ENCODE results near the gene DNAJC25. TPM values are rescaled to one million over a fixed set of nuclear protein-coding genes. Genes with fewer than 3 reads are reported as not detected.

Gene DNAJC25
- total RNA-seq, 1 donor from 2014 or later: 7.4 TPM

DNA sequence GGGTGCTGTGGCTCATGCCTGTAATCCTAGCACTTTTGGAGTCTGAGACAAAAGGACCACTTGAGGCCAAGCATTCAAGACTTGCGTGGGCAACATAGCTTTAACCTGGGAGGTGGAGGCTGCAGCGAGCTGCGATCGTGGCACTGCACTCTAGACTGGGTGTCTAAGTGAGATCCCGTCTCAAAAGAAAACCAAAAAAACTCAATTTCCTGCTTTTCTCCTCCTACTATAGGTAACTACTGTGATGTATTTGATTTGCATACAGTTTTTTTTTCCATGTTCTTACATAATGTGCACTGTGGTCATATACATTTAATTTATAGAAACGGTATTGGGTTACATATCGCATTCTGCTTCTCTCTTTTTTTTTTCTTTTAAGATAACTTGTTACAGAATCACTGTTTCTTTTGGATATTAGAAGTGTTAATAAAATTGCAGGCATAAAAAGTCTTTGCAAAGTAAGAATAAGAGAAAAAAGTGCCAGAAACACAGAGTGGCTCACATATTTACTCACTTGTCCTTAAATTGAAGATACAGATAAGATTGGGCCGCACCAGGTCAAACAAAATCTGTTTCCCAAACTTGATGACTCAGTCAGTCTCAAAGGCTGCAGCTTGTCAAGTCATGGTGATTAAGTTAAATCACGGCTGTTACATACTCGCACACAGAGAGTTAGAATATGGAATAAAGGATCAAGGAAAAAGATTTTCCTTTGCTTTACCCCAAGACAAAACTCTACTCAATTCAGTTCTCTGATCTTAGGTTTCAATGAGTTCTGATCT, 29.7 kb upstream of the DNAJC25 start:
- H3K27me3 Mint-ChIP-seq (ENCODE audit: unreplicated experiment): peaks cover 2% of the 10 kb centered on the region
- peaks cover 2% of the 10 kb centered on the region for H3K4me1 Mint-ChIP-seq (ENCODE audit: low read depth, unreplicated experiment)
- no peak for DNase-seq
- peaks cover 6% of the 10 kb centered on the region for H3K9me3 Mint-ChIP-seq (ENCODE audit: unreplicated experiment)
- TF ChIP-seq, protein P1, sequence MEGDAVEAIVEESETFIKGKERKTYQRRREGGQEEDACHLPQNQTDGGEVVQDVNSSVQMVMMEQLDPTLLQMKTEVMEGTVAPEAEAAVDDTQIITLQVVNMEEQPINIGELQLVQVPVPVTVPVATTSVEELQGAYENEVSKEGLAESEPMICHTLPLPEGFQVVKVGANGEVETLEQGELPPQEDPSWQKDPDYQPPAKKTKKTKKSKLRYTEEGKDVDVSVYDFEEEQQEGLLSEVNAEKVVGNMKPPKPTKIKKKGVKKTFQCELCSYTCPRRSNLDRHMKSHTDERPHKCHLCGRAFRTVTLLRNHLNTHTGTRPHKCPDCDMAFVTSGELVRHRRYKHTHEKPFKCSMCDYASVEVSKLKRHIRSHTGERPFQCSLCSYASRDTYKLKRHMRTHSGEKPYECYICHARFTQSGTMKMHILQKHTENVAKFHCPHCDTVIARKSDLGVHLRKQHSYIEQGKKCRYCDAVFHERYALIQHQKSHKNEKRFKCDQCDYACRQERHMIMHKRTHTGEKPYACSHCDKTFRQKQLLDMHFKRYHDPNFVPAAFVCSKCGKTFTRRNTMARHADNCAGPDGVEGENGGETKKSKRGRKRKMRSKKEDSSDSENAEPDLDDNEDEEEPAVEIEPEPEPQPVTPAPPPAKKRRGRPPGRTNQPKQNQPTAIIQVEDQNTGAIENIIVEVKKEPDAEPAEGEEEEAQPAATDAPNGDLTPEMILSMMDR (IDR thresholded peaks at IDR 0.05; ENCODE audit: partially characterized antibody, unreplicated experiment): no peak
- H3K4me3 Mint-ChIP-seq (ENCODE audit: unreplicated experiment): no peak overlapping the region
- H3K27ac Mint-ChIP-seq (ENCODE audit: unreplicated experiment): no peak overlapping the region
- H3K36me3 Mint-ChIP-seq (ENCODE audit: unreplicated experiment): no peaks in the 10 kb centered on the region

DNA sequence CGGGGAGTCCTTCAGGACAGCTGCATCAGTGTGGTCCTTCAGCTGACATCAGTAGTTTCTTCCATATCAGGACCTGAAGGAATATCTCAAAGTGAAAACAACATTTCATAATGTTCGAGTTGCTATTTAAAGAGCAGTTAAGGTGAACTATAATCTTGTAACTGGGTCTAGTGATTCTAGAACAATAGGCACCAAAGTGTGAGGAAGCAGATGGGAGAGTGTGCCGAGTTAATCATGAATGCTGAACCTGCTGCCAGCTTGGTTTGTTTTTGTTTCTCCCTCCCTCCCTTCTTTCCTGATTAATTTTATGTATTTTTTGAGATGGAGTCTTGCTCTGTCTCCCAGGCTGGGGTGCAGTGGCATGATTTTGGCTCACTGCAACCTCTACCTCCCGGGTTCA, 28.1 kb upstream of the DNAJC25 start:
- Mint-ChIP-seq H3K27ac (ENCODE audit: unreplicated experiment) (no peak overlapping the region), H3K36me3 (ENCODE audit: unreplicated experiment) (no peaks in the 10 kb centered on the region), H3K9me3 (ENCODE audit: unreplicated experiment) (peaks cover 4% of the 10 kb centered on the region), H3K27me3 (ENCODE audit: unreplicated experiment) (peaks cover 2% of the 10 kb centered on the region), H3K4me1 (ENCODE audit: low read depth, unreplicated experiment) (peaks cover 2% of the 10 kb centered on the region), H3K4me3 (ENCODE audit: unreplicated experiment) (no peak overlapping the region)
- no peak for DNase-seq
- TF ChIP-seq, protein P1 (IDR thresholded peaks at IDR 0.05; ENCODE audit: partially characterized antibody, unreplicated experiment): no peak

GRCh38 chr9:111604054-111604615, 27.0 kb upstream of the DNAJC25 start:
- H3K4me1 Mint-ChIP-seq (ENCODE audit: low read depth, unreplicated experiment): peaks cover 2% of the 10 kb centered on the region
- DNase-seq: no peak

DNA sequence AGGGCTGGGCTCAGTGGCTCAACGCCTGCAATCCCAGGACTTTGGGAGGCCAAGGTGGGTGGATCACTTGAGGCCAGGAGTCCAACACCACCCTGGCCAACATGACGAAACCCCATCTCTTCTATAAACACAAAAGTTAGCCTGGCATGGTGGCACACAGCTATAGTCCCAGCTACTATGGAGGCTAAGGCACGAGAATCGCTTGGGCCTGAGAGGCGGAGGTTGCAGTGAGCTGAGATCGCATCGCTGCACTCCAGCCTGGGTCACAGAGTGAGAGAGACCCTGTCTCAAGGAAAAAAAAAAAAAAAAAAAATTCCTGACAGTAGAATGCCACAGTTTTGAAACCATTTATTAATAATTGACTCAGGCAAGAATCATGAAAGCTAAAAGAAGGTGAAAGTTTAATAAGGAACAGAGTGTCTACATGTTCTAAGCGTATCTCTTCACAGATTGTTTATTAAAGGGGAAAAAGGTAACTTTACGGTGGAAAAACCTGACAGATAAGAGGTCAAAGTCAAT, 26.0 kb upstream of the DNAJC25 start:
- peaks cover under 1% of the 10 kb centered on the region for H3K9me3 Mint-ChIP-seq (ENCODE audit: unreplicated experiment)
- no peak overlapping the region for H3K27ac Mint-ChIP-seq (ENCODE audit: unreplicated experiment)
- H3K4me3 Mint-ChIP-seq (ENCODE audit: unreplicated experiment): no peak overlapping the region
- no peaks in the 10 kb centered on the region for H3K36me3 Mint-ChIP-seq (ENCODE audit: unreplicated experiment)
- DNase-seq: no peak
- TF ChIP-seq, protein P1 (IDR thresholded peaks at IDR 0.05; ENCODE audit: partially characterized antibody, unreplicated experiment): no peak
- peaks cover 2% of the 10 kb centered on the region for H3K4me1 Mint-ChIP-seq (ENCODE audit: low read depth, unreplicated experiment)
- peaks cover 2% of the 10 kb centered on the region for H3K27me3 Mint-ChIP-seq (ENCODE audit: unreplicated experiment)

More at GRCh38 chr9:111604054-111604615, 27.0 kb upstream of the DNAJC25 start:
- Mint-ChIP-seq H3K4me3 (ENCODE audit: unreplicated experiment) (no peak overlapping the region), H3K9me3 (ENCODE audit: unreplicated experiment) (peaks cover 4% of the 10 kb centered on the region), H3K36me3 (ENCODE audit: unreplicated experiment) (no peaks in the 10 kb centered on the region), H3K27me3 (ENCODE audit: unreplicated experiment) (peaks cover 2% of the 10 kb centered on the region), H3K27ac (ENCODE audit: unreplicated experiment) (no peak overlapping the region)
- TF ChIP-seq, protein P1 (IDR thresholded peaks at IDR 0.05; ENCODE audit: partially characterized antibody, unreplicated experiment): no peak

DNA sequence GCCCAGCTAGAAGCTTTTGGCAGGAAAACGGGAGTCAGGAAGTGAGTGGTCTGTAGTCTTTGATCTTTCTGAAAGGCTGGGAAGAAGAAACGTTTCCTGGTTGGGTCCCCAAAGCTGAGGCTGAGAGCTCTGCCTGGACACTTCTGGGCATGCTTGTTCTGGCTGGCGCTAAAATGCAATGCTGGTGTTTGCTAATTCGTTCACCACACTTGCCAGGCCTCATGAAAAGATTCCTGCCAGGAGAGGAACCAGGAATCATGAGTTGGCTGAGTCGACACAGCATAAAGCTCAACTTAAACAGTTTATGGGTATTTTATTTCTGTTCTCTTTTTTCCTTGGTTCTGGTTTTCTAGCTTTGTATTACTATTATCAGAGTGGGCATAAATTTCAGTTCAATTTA, 21.0 kb upstream of the DNAJC25 start:
- Mint-ChIP-seq H3K27me3 (ENCODE audit: unreplicated experiment) (peaks cover 4% of the 10 kb centered on the region), H3K36me3 (ENCODE audit: unreplicated experiment) (no peaks in the 10 kb centered on the region), H3K27ac (ENCODE audit: unreplicated experiment) (no peak overlapping the region), H3K4me3 (ENCODE audit: unreplicated experiment) (no peak overlapping the region), H3K4me1 (ENCODE audit: low read depth, unreplicated experiment) (no peaks in the 10 kb centered on the region), H3K9me3 (ENCODE audit: unreplicated experiment) (peaks cover 2% of the 10 kb centered on the region)
- TF ChIP-seq, protein P1 (IDR thresholded peaks at IDR 0.05; ENCODE audit: partially characterized antibody, unreplicated experiment): no peak
- DNase-seq: no peak

Measured in glutamatergic neuron (in vitro differentiated cells).